ENCODE results near the gene EEF2KMT.
"Not testable (repeated sequence)": the region's sequence is repeated elsewhere in the genome, so short reads cannot be mapped to it uniquely, and the experiment has no call there.

The EEF2KMT gene

GRCh38 chr16:5095145-5095830 lies 2.3 kb downstream of the EEF2KMT start:
- DNase-seq (ENCODE audit: low read depth in 2 of 2): not testable (repeated sequence)

GRCh38 chr16:5093746-5094145 lies 3.8 kb downstream of the EEF2KMT start:
- DNase-seq (ENCODE audit: low read depth in 2 of 2): not testable (repeated sequence)

- DNase-seq (ENCODE audit: low read depth in 2 of 2): not testable (repeated sequence)
Observed at GRCh38 chr16:5093081-5093480, 4.5 kb downstream of the EEF2KMT start.

GRCh38 chr16:5090592-5090991 lies 7.0 kb downstream of the EEF2KMT start:
- DNase-seq (ENCODE audit: low read depth in 2 of 2): not testable (repeated sequence)

- DNase-seq (ENCODE audit: low read depth in 2 of 2): not testable (repeated sequence)
Observed at GRCh38 chr16:5089911-5090555, 7.6 kb downstream of the EEF2KMT start.

GRCh38 chr16:5088936-5089335 lies 8.7 kb downstream of the EEF2KMT start:
- not testable (repeated sequence) for DNase-seq (ENCODE audit: low read depth in 2 of 2)

- DNase-seq (ENCODE audit: low read depth in 2 of 2): not testable (repeated sequence)
Observed at GRCh38 chr16:5088086-5088790, 9.4 kb downstream of the EEF2KMT start.

GRCh38 chr16:5085716-5086115 lies 11.9 kb downstream of the EEF2KMT start:
- DNase-seq (ENCODE audit: low read depth in 2 of 2): not testable (repeated sequence)

- DNase-seq (ENCODE audit: low read depth in 2 of 2): peak in 1 of 2 donors; percentile 24
Observed at GRCh38 chr16:5084802-5085201, 12.8 kb downstream of the EEF2KMT start.

GRCh38 chr16:5084099-5084731 lies 13.4 kb downstream of the EEF2KMT start:
- DNase-seq (ENCODE audit: low read depth in 2 of 2): not testable (repeated sequence)

GRCh38 chr16:5083646-5084045 lies 13.9 kb downstream of the EEF2KMT start:
- not testable (repeated sequence) for DNase-seq (ENCODE audit: low read depth in 2 of 2)

GRCh38 chr16:5080996-5081395 lies 16.6 kb downstream of the EEF2KMT start:
- DNase-seq (ENCODE audit: low read depth in 2 of 2): not testable (repeated sequence)

- not testable (repeated sequence) for DNase-seq (ENCODE audit: low read depth in 2 of 2)
Observed at GRCh38 chr16:5080461-5080860, 17.1 kb downstream of the EEF2KMT start.

- DNase-seq (ENCODE audit: low read depth in 2 of 2): no peak
Observed at GRCh38 chr16:5078626-5079025, 19.0 kb downstream of the EEF2KMT start.

- no peak for DNase-seq (ENCODE audit: low read depth in 2 of 2)
Observed at GRCh38 chr16:5077304-5077703, 20.3 kb downstream of the EEF2KMT start.

GRCh38 chr16:5075637-5076036 lies 22.0 kb downstream of the EEF2KMT start:
- no peak for DNase-seq (ENCODE audit: low read depth in 2 of 2)

GRCh38 chr16:5073771-5074170 lies 23.8 kb downstream of the EEF2KMT start:
- not testable (repeated sequence) for DNase-seq (ENCODE audit: low read depth in 2 of 2)

- no peak for DNase-seq (ENCODE audit: low read depth in 2 of 2)
Observed at GRCh38 chr16:5073279-5073629, 24.3 kb downstream of the EEF2KMT start.

GRCh38 chr16:5072334-5073278 lies 25.0 kb downstream of the EEF2KMT start:
- DNase-seq (ENCODE audit: low read depth in 2 of 2): no peak

GRCh38 chr16:5071681-5072333 lies 25.8 kb downstream of the EEF2KMT start, which contains the start of gene ALG1:
ALG1 (plus strand) TSS chr16:5071843; CDS start chr16:5071850, 7 bp downstream.
- DNase-seq (ENCODE audit: low read depth in 2 of 2): peak; percentile 73 to 87

- no peak for DNase-seq (ENCODE audit: low read depth in 2 of 2)
Observed at GRCh38 chr16:5071341-5071680, 26.3 kb downstream of the EEF2KMT start.
